H1 (cell line): ENCODE data around the gene KDF1. TPM values are rescaled to one million over a fixed set of nuclear protein-coding genes. Genes with fewer than 3 reads are reported as not detected.

Experiments used
- CTCF ChIA-PET: fragments of 300-600 bp; sonication (Branson Sonifier 250); formaldehyde crosslinking; loops from one replicate; lab custom pipeline; 2021; ENCODE audit not compliant: partially characterized antibody; lab: Charles Lee
- POLR2A ChIA-PET: fragments of 300-600 bp; sonication (Branson Sonifier 250); formaldehyde crosslinking; loops from one replicate; lab custom pipeline; 2021; ENCODE audit warnings: inconsistent platforms; ENCODE audit not compliant: partially characterized antibody; lab: Charles Lee
- DNase-seq, 2 experiments: peaks; one replicate each; pipeline versions ENCODE4 v3.0.0 to v3.0.0-alpha.2; 2010 to 2022; ENCODE audit warnings: low spot score in 2 of 2, low read depth in 1 of 2, mixed read lengths in 1 of 2
- FAIRE-seq: peaks from 2 replicates; lab custom pipeline; 2011; peaks lifted over from hg19 to GRCh38; lab: Jason Lieb, UNC
- H2AFZ ChIP-seq: 2 replicates; pipeline ENCODE4 v1.8.1; 2012; ENCODE audit warnings: low read length, inconsistent platforms
- H2AK5ac ChIP-seq: 2 replicates; pipeline ENCODE4 v1.6.1; 2013; ENCODE audit warnings: low read depth, low read length
- H2BK120ac ChIP-seq: replicated peaks from 2 replicates; pipeline ENCODE3; 2013; ENCODE audit warnings: low read depth, low read length, inconsistent platforms
- H2BK12ac ChIP-seq: 2 replicates; pipeline ENCODE4 v1.6.1; 2013; ENCODE audit warnings: low read depth, low read length
- H2BK15ac ChIP-seq: 2 replicates; pipeline ENCODE4 v1.6.1; 2013; ENCODE audit warnings: low read length
- H2BK20ac ChIP-seq: 2 replicates; pipeline ENCODE4 v1.6.1; 2013; ENCODE audit warnings: low read length
- H2BK5ac ChIP-seq: 2 replicates; pipeline ENCODE4 v1.6.1; 2013; ENCODE audit warnings: low read depth, low read length
- H3K14ac ChIP-seq: 2 replicates; pipeline ENCODE4 v1.6.1; 2013; ENCODE audit warnings: inconsistent platforms; ENCODE audit not compliant: insufficient read length
- H3K18ac ChIP-seq: 2 replicates; pipeline ENCODE4 v1.6.1; 2013; ENCODE audit warnings: low read length; ENCODE audit errors: extremely low read depth
- H3K23ac ChIP-seq: 2 replicates; pipeline ENCODE4 v1.6.1; 2013; ENCODE audit warnings: inconsistent platforms; ENCODE audit not compliant: insufficient read length
- H3K23me2 ChIP-seq: 2 replicates; pipeline ENCODE4 v1.6.1; 2013; ENCODE audit warnings: low read depth, low read length
- H3K27ac ChIP-seq: 2 replicates; pipeline ENCODE4 v1.6.1; 2011; ENCODE audit warnings: low read depth, low read length, inconsistent platforms
- H3K27me3 ChIP-seq, 4 experiments: replicated peaks in 1 of 4; 1 replicate in 1 of 4; 2 replicates in 3 of 4; pipeline versions ENCODE4 v1.6.1 to v1.8.1; 2011 to 2013; ENCODE audit warnings: low read length in 3 of 4, mild to moderate bottlenecking in 3 of 4, inconsistent platforms in 2 of 4, mixed read lengths in 2 of 4, moderate library complexity in 1 of 4; ENCODE audit not compliant: control insufficient read depth in 3 of 4, insufficient read depth in 3 of 4; ENCODE audit errors: extremely low read depth in 1 of 4
- H3K36me3 ChIP-seq, 4 experiments: 2 replicates each; pipeline versions ENCODE4 v1.6.1 to v1.8.1; 2011 to 2013; ENCODE audit warnings: mild to moderate bottlenecking in 4 of 4, low read length in 3 of 4, moderate library complexity in 2 of 4, control low read depth in 1 of 4, inconsistent platforms in 1 of 4; ENCODE audit not compliant: insufficient read depth in 4 of 4, control insufficient read depth in 2 of 4
- H3K4ac ChIP-seq: replicated peaks from 2 replicates; pipeline ENCODE3; 2013; ENCODE audit warnings: low read length, low read depth, mixed read lengths, inconsistent platforms; ENCODE audit not compliant: insufficient read length
- H3K4me1 ChIP-seq, 4 experiments: replicated peaks in 1 of 4; 1 replicate in 1 of 4; 2 replicates in 3 of 4; pipeline versions ENCODE4 v1.6.1 to v1.8.1; 2011 to 2013; ENCODE audit warnings: low read length in 3 of 4, inconsistent platforms in 2 of 4, mixed read lengths in 1 of 4; ENCODE audit not compliant: insufficient read depth in 4 of 4, control insufficient read depth in 3 of 4
- H3K4me2 ChIP-seq, 2 experiments: 2 replicates each; pipeline versions ENCODE4 v1.6.1 to v1.8.1; 2011 to 2013; ENCODE audit warnings: low read depth in 2 of 2, low read length in 2 of 2, control low read depth in 1 of 2, inconsistent platforms in 1 of 2, mild to moderate bottlenecking in 1 of 2; ENCODE audit not compliant: insufficient read depth in 1 of 2
- H3K4me3 ChIP-seq, 4 experiments: fragments of 200-600, 300-600 bp in 1 of 4; sonication (generic), shearing (Covaris generic), sonication (Bioruptor Twin) in 1 of 4; 2 replicates each; pipeline versions ENCODE4 v1.5.1 to v1.8.1; 2011 to 2016; ENCODE audit warnings: low read length in 4 of 4, low read depth in 3 of 4, control low read depth in 2 of 4, inconsistent platforms in 2 of 4, mild to moderate bottlenecking in 2 of 4, mixed read lengths in 1 of 4, moderate library complexity in 1 of 4; ENCODE audit not compliant: insufficient read depth in 2 of 4; ENCODE audit errors: extremely low read depth in 1 of 4
- H3K56ac ChIP-seq: replicated peaks from 2 replicates; pipeline ENCODE3; 2013; ENCODE audit warnings: low read depth, mild to moderate bottlenecking, mixed read lengths, low read length, inconsistent platforms; ENCODE audit not compliant: insufficient read length
- H3K79me1 ChIP-seq: 2 replicates; pipeline ENCODE4 v1.6.1; 2013; ENCODE audit warnings: low read depth, low read length, control low read depth
- H3K79me2 ChIP-seq, 2 experiments: 2 replicates each; pipeline versions ENCODE4 v1.6.1 to v1.8.1; 2012 to 2013; ENCODE audit warnings: low read length in 2 of 2, mild to moderate bottlenecking in 2 of 2, inconsistent platforms in 1 of 2; ENCODE audit not compliant: insufficient read depth in 2 of 2, control insufficient read depth in 1 of 2
- H3K9ac ChIP-seq, 4 experiments: replicated peaks in 1 of 4; 1 replicate in 1 of 4; 2 replicates in 3 of 4; pipeline versions ENCODE4 v1.6.1 to v1.8.1; 2011 to 2013; ENCODE audit warnings: low read depth in 3 of 4, low read length in 3 of 4, control low read depth in 2 of 4, mild to moderate bottlenecking in 2 of 4, moderate library complexity in 2 of 4, inconsistent platforms in 1 of 4; ENCODE audit errors: extremely low read depth in 1 of 4
- H3K9me3 ChIP-seq, 2 experiments: 2 replicates each; pipeline versions ENCODE4 v1.6.1 to v1.8.1; 2012 to 2013; ENCODE audit warnings: mild to moderate bottlenecking in 2 of 2, moderate library complexity in 2 of 2, control low read depth in 1 of 2, inconsistent platforms in 1 of 2, low read depth in 1 of 2, low read length in 1 of 2, mixed read lengths in 1 of 2; ENCODE audit not compliant: insufficient read depth in 2 of 2
- H4K20me1 ChIP-seq, 2 experiments: replicated peaks in 1 of 2; 2 replicates each; pipeline versions ENCODE3 to v1.8.1; 2011 to 2013; ENCODE audit warnings: inconsistent platforms in 2 of 2, low read length in 2 of 2, mild to moderate bottlenecking in 1 of 2; ENCODE audit not compliant: insufficient read depth in 2 of 2, control insufficient read depth in 1 of 2
- H4K5ac ChIP-seq: 2 replicates; pipeline ENCODE4 v1.6.1; 2013; ENCODE audit warnings: low read length, low read depth, mixed read lengths, inconsistent platforms; ENCODE audit not compliant: insufficient read length
- H4K8ac ChIP-seq: 2 replicates; pipeline ENCODE4 v1.8.0; 2013; ENCODE audit warnings: mild to moderate bottlenecking, moderate library complexity, low read length, inconsistent platforms; ENCODE audit not compliant: insufficient read depth; ENCODE audit errors: extremely low read depth
- H4K91ac ChIP-seq: replicated peaks from 2 replicates; pipeline ENCODE3; 2013; ENCODE audit warnings: low read length, mixed read lengths, inconsistent platforms; ENCODE audit not compliant: insufficient read length
- CREB1 ChIP-seq: IDR thresholded peaks from 2 replicates; pipeline ENCODE4 v1.6.1; 2012; ENCODE audit warnings: inconsistent platforms
- FOSL1 ChIP-seq: IDR thresholded peaks from 2 replicates; pipeline ENCODE4 v1.6.1; 2011; ENCODE audit warnings: mild to moderate bottlenecking, low read depth, low read length, moderate library complexity; ENCODE audit not compliant: insufficient read depth
- NANOG ChIP-seq: IDR thresholded peaks from 2 replicates; pipeline ENCODE4 v1.6.1; 2011; ENCODE audit warnings: low read length, low read depth, mild to moderate bottlenecking, inconsistent platforms; ENCODE audit not compliant: insufficient read depth, poor library complexity, severe bottlenecking
- POU5F1 ChIP-seq: IDR thresholded peaks from 2 replicates; pipeline ENCODE4 v1.6.1; 2011; ENCODE audit warnings: low read depth, mild to moderate bottlenecking, low read length, moderate library complexity
- SIX5 ChIP-seq: IDR thresholded peaks from 2 replicates; pipeline ENCODE4 v1.6.1; 2011; ENCODE audit warnings: mild to moderate bottlenecking, low read depth, low read length
- WGBS, 2 experiments: shearing (Covaris generic) in 1 of 2; methylation state at CpG; one replicate each; pipeline versions ENCODE4 v1.1.6 to v1.1.7; 2013 to 2015; ENCODE audit warnings: low lambda C conversion rate in 2 of 2, mixed read lengths in 2 of 2, inconsistent platforms in 1 of 2, low coverage in 1 of 2, missing lambda C conversion rate in 1 of 2; ENCODE audit not compliant: insufficient replicate concordance in 2 of 2, insufficient coverage in 1 of 2, insufficient read length in 1 of 2; ENCODE audit errors: extremely low coverage in 1 of 2, missing lambda C conversion rate in 1 of 2; 5-methylcytosine and 5-hydroxymethylcytosine counted together
- long read RNA-seq, 2 experiments: library from RNA in 1 of 2; library from capped mRNA in 1 of 2; stranded (forward); transcript quantifications; one replicate each; pipeline ENCODE4 v2.0.0, GENCODE V29; 2021; ENCODE audit warnings: inconsistent platforms in 1 of 2
- polyA minus RNA-seq, 3 experiments: library from RNA; depleted of rRNA, polyadenylated mRNA; stranded (reverse); fragments of >200 nt; gene quantifications; 1 replicate in 2 of 3; 2 replicates in 1 of 3; pipeline ENCODE4 v1.2.3, GENCODE V29; 2011
- polyA plus RNA-seq, 7 experiments: library from polyadenylated mRNA; depleted of rRNA in 3 of 7; stranded (reverse) in 5 of 7; unstranded in 2 of 7; fragments of >200 nt in 5 of 7; fragments of 200-250 nt in 2 of 7; gene quantifications; 1 replicate in 5 of 7; 2 replicates in 1 of 7; 4 replicates in 1 of 7; pipeline versions ENCODE4 v1.2.1 to v1.2.3, GENCODE V29; 2011 to 2013; ENCODE audit warnings: missing spikeins in 2 of 7, mixed read lengths in 2 of 7
- total RNA-seq: library from RNA; stranded (reverse); fragmentation: NEBNext Ultra II Directional; extraction: Animal tissue kit (Norgen Biotek cat#: 25700); gene quantifications from 2 replicates; pipeline ENCODE4 v1.2.1, GENCODE V29; 2021

Gene KDF1, protein sequence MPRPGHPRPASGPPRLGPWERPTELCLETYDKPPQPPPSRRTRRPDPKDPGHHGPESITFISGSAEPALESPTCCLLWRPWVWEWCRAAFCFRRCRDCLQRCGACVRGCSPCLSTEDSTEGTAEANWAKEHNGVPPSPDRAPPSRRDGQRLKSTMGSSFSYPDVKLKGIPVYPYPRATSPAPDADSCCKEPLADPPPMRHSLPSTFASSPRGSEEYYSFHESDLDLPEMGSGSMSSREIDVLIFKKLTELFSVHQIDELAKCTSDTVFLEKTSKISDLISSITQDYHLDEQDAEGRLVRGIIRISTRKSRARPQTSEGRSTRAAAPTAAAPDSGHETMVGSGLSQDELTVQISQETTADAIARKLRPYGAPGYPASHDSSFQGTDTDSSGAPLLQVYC
- total RNA-seq (16.7 and 16.9 TPM in 2 replicates), polyA plus RNA-seq (2011; rRNA removed) (37.5 and 44.3 TPM in 2 replicates), polyA minus RNA-seq (2011; rRNA and poly(A)+ RNA removed) (28.9 and 33.1 TPM in 2 replicates)
- 26.5 TPM for polyA plus RNA-seq (2011; cell fraction: cytosol; rRNA removed)
- 24.3 TPM for polyA plus RNA-seq (2011; cell fraction: nucleus; rRNA removed)
- polyA plus RNA-seq (2012, experiment 1 of 2): 15.8 to 22.2 TPM (median 19.0 TPM) in 4 replicates
- polyA plus RNA-seq (2012, experiment 2 of 2): 21.6 TPM
- polyA plus RNA-seq (2013, experiment 1 of 2): 12.0 TPM
- polyA plus RNA-seq (2013, experiment 2 of 2): 11.5 TPM
- 18.0 TPM for polyA minus RNA-seq (2011; cell fraction: cytosol; rRNA and poly(A)+ RNA removed)
- polyA minus RNA-seq (2011; cell fraction: nucleus; rRNA and poly(A)+ RNA removed): 14.6 TPM
- long read RNA-seq, experiment 1, transcript KDF1-201 (4 exons, 1,793 nt): major isoform, 7 of 22 reads
- long read RNA-seq, experiment 1, partial matches to known transcripts: 11 of 22 reads
- long read RNA-seq, experiment 1, other reads (novel, unspliced or antisense): 4 of 22 reads
- long read RNA-seq, experiment 2, transcript KDF1-201 (4 exons, 1,793 nt): major isoform, 25 of 34 reads
- long read RNA-seq, experiment 2, partial matches to known transcripts: 2 of 34 reads
- long read RNA-seq, experiment 2, other reads (novel, unspliced or antisense): 7 of 34 reads

GRCh38 chr1:26959722-26960624 lies at the start of gene KDF1:
Gene KDF1 (minus strand): TSS chr1:26960468. CDS start chr1:26952380, 8,088 bp downstream.
- H2AK5ac ChIP-seq: peak within 1 kb of the TSS; percentile 17; the same call in 1 of the 2 replicates
- peak within 1 kb of the TSS; percentile 97 for H2BK15ac ChIP-seq
- H2BK20ac ChIP-seq: 0 out of 2 replicates have a peak within 1 kb of the TSS, but pooled peaks have one; percentile 13
- peak within 1 kb of the TSS; percentile 56 for H4K91ac ChIP-seq
- peaks cover 9% of the 10 kb centered on the region for H3K23me2 ChIP-seq
- POLR2A ChIA-PET: interaction anchor here (0.8 to 3.5 kb wide), 18 partner anchors 10 to 94 kb away, joined by 3 to 35 read pairs (median 6); partner anchors contain the start of genes NR0B2 and TRNP1
- CTCF ChIA-PET: interaction anchor here (0.6 to 1.5 kb wide), 11 partner anchors 8 to 323 kb away, joined by 3 to 6 read pairs (median 3); partner anchors contain the start of genes GPATCH3, NR0B2 and TRNP1
- no peak within 1 kb of the TSS for H3K23ac ChIP-seq
- 0 out of 2 replicates have a peak, but pooled peaks cover 2% of the 10 kb centered on the region for H3K79me1 ChIP-seq
- DNase-seq (peak; percentile 77 to 95), FAIRE-seq (no peak)
- peak within 1 kb of the TSS; percentile 89 for H2BK5ac ChIP-seq
- H2BK12ac ChIP-seq: peak within 1 kb of the TSS; percentile 75
- H3K14ac ChIP-seq: no peak within 1 kb of the TSS
- H3K4me2 ChIP-seq: peak within 1 kb of the TSS; percentile 86 to 89
- H3K9me3 ChIP-seq: no peaks in the 10 kb centered on the region
- peak within 1 kb of the TSS; percentile 66 to 90 (median 76) for H3K9ac ChIP-seq
- H3K27ac ChIP-seq: peak within 1 kb of the TSS; percentile 76; the same call in 1 of the 2 replicates
- WGBS, 2 experiments: 2% methylated on average over 62 of the region's 86 CpGs; no CpG with 5 or more reads in 1 of the 2 experiments
- H3K79me2 ChIP-seq: peaks cover 0 to 9% of the 10 kb centered on the region in 2 experiments; a peak in 2 of 4 replicates
- H3K36me3 ChIP-seq: no peaks in the 10 kb centered on the region
- peak within 1 kb of the TSS; percentile 84 to 97 (median 86) for H3K4me3 ChIP-seq
- H4K20me1 ChIP-seq: peaks cover 1 to 2% of the 10 kb centered on the region in 2 experiments
- H2BK120ac ChIP-seq: no peak within 1 kb of the TSS
- peaks cover 0 to 3% (median 0%) of the 10 kb centered on the region in 4 experiments; a peak in 3 of 7 replicates for H3K4me1 ChIP-seq
- H4K8ac ChIP-seq: peak within 1 kb of the TSS; percentile 86
- peak within 1 kb of the TSS; percentile 23 for H3K4ac ChIP-seq
- no peaks in the 10 kb centered on the region for H3K27me3 ChIP-seq
- H2AFZ ChIP-seq: peak within 1 kb of the TSS; percentile 96
- H3K56ac ChIP-seq: peak within 1 kb of the TSS; percentile 22
- H4K5ac ChIP-seq: peak within 1 kb of the TSS; percentile 63
- peak within 1 kb of the TSS; percentile 72; the same call in 1 of the 2 replicates for H3K18ac ChIP-seq
- TF ChIP-seq CREB1 (peak; percentile 49), SIX5 (no peak), POU5F1 (no peak), FOSL1 (no peak), NANOG (no peak)
